ENCODE results near the gene TUBA1A.
"Not testable (repeated sequence)": the region's sequence is repeated elsewhere in the genome, so short reads cannot be mapped to it uniquely, and the experiment has no call there.

The TUBA1A gene

DNA sequence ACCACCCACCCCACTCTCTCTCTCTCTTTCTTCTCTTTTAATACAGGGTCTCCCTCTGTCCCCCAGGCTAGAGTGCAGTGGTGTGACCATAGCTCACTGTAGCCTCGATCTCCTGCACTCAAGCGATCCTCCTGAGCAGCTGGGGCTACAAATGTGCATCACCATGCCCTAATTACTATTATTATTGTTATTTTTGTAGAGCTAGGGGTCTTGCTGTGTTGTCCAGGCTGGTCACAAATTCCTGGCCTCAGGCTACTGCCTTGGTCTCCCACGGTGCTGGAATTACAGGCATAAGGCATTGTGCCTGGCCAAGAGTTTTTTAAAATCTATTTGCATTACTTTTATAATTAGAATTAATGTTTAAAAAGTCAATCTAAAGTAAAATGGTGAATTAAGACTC is 34.7 kb downstream of the TUBA1A start:
- no peak for DNase-seq (ENCODE audit: low read depth in 2 of 2)

DNA sequence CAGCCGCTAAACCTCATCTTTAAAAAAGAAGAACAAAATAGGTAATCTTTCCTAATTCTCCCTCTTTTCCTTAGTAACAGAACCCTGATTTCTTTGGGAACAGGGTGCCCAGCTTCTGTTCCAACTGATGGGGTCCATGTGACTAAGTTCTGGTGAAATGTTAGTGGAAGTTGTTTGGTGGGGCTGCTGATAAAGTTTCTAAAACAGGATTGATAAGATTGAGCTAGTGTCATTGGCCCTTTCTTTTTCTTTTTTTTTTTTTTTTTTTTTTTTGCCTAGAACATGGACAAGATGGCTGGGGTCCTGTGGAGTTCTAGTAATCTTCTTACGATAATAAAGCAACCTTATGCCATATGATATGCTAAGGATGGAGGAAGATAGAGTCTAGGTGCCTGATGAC is 41.5 kb downstream of the TUBA1A start:
- no peak for DNase-seq (ENCODE audit: low read depth in 2 of 2)

DNA sequence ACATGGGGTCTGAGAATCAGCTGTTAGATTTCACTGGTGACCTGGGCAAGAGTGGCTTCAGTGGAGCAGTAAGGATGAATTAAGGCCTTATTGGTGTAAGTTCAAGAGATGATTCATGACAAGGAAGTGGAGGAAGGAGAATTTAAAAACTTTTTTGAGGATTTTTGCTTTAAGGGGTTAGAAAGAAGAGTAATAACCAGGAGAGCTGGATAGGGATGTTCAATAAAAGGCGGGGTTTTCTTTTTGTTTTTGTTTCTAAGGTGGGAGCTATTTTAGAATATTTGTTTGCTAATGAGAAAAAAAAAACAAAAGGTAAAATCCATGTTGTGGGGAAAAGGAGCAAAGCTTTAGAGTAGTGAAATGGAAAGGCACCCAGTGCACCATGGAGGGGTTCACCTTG is 42.5 kb downstream of the TUBA1A start:
- DNase-seq (ENCODE audit: low read depth in 2 of 2): no peak

DNA sequence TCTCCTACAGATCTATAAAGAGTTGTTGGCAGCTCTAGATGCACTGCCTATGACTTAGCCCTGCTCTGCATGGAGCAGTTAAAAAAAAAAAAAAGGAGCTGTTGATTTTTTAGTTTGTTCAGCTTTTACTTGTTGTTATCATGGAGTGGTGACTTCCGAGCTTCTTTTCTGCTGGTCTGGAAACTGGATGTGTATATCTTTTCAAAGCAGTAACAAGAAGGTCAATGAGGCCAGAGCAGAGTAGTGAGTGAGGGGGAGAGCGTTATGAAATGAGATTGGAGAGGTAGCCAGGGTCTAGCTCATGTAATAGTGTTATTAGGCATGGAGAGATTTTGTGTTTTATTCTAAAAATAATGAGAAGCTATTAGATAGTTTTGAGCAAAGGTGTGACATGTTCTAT is 44.5 kb downstream of the TUBA1A start:
- no peak for DNase-seq (ENCODE audit: low read depth in 2 of 2)

GRCh38 chr12:49138999-49139398 is 49.9 kb downstream of the TUBA1A start:
- no peak for DNase-seq (ENCODE audit: low read depth in 2 of 2)

DNA sequence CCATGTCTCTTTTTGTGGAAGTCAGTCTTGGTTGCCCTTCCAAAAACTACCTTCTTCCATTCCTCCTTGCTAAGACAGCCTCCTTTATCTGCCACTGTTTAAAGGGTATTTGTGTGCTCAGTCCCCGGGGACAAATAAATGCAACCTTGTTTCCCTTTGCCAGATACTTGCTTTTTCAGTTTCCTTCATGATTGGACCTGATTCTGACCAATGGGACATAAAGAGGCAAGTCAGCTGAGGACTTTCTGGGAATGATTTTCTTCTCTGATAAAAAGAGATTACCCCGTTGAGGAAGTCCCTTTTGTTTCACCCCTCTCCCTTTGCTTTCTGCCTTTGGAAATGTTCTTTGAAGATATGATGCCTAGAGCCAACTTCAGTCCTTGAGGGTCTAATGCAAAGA is 50.3 kb downstream of the TUBA1A start:
- DNase-seq (ENCODE audit: low read depth in 2 of 2): no peak

GRCh38 chr12:49137476-49137875 is 51.4 kb downstream of the TUBA1A start:
- no peak for DNase-seq (ENCODE audit: low read depth in 2 of 2)

GRCh38 chr12:49136997-49137396 is 51.9 kb downstream of the TUBA1A start:
- DNase-seq (ENCODE audit: low read depth in 2 of 2): not testable (repeated sequence)
